Stimulated activated CD4-positive, alpha-beta T cell treated with anti-CD3 and anti-CD28 coated beads, Interleukin-4, amount 100 ng/mL, for 4 hours (primary cell): ENCODE results near the gene OR4K1.
"Not testable (repeated sequence)": the region's sequence is repeated elsewhere in the genome, so short reads cannot be mapped to it uniquely, and the experiment has no call there.

Experiments used
- DNase-seq, 2 experiments: peaks; one replicate each; pipeline ENCODE4 v3.0.0-alpha.2; 2020

OR4K1 gene, protein sequence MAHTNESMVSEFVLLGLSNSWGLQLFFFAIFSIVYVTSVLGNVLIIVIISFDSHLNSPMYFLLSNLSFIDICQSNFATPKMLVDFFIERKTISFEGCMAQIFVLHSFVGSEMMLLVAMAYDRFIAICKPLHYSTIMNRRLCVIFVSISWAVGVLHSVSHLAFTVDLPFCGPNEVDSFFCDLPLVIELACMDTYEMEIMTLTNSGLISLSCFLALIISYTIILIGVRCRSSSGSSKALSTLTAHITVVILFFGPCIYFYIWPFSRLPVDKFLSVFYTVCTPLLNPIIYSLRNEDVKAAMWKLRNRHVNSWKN

GRCh38 chr14:19930617-19931016 is at the start of gene OR4K1:
Gene OR4K1, plus strand, starts transcription at chr14:19930917. Its CDS starts 4,750 bp downstream, at chr14:19935667.
- no peak for DNase-seq

DNA sequence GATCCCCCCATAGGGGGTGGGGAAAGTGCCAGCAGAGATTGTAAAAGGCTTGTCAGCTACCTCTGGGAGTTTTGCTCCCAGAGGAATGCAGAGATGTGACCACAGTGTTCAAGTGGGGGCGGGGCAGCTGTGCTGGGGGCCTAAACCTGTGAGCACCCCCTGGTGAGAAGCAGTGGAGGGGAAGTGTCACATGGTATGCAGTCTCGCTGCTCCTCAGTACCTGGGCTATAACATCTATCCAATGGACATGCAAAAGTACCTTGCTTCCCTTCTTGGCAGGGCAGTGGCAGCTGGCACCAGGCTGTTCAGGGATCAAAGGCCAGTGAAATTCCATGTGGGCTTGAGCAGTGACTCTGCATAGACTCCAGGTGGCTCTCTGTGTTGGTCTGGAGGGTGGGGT is 35.4 kb upstream of the OR4K1 start:
- no peak for DNase-seq

DNA sequence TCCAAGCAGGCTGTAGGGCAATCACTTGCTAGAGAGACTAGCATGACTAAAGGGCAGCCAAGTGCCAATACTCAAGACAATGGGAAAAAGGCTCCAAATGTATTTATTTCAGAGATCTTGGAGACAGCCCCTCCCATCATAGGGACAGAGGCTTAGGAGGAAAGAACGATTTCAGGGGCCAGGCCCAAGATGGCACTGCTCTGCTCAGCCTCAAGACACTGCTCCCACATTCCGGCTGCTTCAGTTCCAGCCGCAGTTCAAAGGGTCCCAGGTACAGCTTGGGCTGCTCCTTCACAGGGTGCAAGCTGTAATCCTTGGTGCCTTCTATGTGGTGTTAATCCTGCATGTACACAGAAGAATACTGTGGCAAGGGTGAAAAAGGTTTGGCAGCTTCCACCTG is 29.7 kb upstream of the OR4K1 start:
- no peak for DNase-seq

DNA sequence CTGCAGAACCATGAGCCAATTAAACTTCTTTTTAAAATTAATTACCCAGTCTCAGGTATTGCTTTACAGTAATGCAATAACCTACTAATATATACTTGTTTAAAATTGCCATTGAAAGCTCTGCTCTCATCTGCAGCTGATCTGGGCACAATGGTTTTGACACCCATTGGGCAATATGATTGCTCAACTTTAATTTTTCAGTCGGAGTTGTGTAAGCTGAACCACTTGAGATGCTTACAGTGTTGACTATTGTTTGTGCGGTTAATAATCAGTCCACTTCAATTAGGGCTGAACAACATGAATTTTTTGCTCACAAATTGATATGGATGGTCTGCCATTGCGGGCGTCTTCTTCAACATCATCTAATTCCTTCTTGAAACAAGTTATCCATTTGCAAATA is 28.3 kb upstream of the OR4K1 start:
- DNase-seq: no peak

GRCh38 chr14:19906665-19907064 is 24.1 kb upstream of the OR4K1 start:
- no peak for DNase-seq

DNA sequence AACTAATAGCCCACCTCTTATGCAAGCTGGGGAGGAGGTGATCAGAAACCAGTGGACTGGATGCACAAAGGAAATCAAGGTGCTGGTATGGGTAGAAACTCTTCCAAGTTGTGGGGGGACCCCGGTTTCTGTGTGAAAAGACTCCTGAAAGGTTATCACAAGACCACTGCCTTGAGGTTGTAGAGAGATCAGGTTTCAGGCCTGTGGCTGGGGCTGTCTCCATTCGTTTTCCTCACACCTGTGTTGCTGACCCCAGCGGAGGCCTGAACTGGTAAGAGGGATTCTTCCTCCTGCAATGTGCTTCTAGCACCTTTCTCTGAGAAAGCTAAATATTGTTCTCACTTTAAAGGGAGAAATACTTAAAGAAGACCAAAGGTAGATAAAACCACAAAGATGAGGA is 19.6 kb upstream of the OR4K1 start:
- DNase-seq: no peak

- DNase-seq: no peak
Measured at GRCh38 chr14:19917243-19917642, 13.5 kb upstream of the OR4K1 start.

DNA sequence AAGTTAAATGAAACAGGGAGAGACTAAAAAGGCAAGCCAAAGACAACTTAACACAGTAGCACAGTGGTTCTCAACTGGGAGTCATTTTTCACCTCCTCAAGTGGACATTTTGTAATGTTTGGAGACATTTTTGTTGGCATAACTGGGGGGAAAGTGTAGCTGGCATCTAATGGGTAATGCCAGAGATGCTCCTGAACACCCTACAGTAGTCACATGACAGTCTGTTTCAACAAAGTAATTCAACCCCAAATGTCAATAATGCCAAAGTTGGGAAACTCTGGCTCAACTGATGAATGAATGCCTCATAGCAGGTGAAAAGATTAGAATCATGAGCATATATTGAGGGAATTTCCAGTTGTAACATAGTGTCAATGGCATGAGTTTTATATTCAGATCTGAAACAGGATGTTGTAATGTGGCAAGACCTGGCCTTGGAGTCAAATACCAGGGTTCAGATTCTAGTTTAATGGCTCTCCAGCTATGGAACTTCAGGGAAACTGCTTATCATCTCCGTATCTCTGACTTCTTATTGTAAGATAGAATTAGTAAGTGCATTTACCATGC is 12.7 kb upstream of the OR4K1 start:
- DNase-seq: no peak

- no peak for DNase-seq
Measured at GRCh38 chr14:19918553-19919264, 12.0 kb upstream of the OR4K1 start.

GRCh38 chr14:19920021-19920657 is 10.6 kb upstream of the OR4K1 start, which contains the start of gene OR4K5:
Gene OR4K5, plus strand, starts transcription at chr14:19920607. Its CDS starts 0 bp downstream, at chr14:19920607.
- DNase-seq: no peak

DNA sequence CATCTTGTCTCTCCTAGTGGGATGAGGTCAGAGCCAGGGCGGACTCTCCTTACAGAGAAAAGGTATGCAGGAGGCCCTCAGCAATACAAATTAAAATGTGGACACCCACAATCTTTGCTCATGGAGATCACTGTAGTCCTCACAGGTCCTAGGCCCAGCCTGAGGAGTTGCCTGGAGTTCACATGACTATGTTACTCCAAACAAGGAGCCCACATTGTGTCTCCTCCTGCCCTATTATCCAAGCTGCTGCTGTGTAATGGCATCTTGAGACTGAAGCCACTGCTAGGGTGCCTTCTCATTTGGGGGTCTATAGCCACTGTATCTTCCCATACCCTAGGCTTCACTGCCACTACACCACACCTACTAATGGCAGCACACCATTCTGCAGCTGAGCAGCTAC is 11.0 kb downstream of the OR4K1 start:
- DNase-seq: no peak

DNA sequence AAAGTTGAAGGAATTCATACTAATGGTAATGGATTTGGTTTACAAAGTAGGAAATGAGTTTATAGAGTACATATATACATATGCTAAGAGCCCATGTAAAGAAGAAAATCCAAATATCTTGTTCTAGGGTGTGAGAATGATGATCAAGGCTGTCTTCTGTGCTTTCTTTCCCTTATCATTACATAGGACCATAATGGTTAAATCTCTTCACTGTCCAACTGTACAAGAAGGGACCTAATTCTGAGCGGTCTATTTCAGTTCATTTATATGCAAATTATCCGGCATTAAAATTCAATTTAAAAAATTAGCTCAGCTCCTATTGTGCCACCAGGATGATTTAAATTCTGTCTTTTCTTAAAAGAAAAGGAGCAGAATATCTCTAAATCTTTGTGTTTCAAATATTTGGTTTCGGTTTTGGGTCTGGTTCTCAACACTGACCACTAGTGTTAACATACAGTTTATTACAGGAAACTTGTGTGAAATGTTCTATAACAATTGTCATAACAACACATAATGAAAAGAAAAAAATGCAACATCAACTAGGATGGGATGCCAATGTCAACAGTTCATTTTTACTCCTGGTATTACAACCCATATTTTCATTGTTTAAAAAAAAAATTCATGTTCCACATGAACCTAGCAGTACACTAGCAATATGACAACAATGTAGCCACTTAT is 16.8 kb downstream of the OR4K1 start:
- DNase-seq: no peak

DNA sequence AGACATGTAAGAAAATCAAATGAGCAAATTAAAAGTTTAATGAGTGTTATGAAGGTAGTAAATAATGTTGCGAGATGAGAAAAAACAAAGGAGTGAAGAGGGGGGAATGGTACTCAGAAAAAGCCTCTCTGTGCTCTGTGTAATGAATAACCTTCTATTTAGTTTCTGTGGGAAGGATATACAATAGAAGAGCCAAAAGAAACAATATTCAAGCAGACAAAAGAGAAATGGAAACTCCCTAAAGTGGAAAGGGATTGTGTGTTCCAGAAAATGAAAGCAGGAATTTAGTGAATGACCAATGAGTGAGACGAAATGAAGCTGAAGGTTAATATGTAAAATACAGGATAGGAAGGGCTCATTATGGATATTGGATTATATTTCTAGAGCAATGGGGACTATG is 18.5 kb downstream of the OR4K1 start:
- DNase-seq: no peak

GRCh38 chr14:19969735-19970134 is 39.0 kb downstream of the OR4K1 start:
- DNase-seq: not testable (repeated sequence)

GRCh38 chr14:19974844-19975243 is 44.1 kb downstream of the OR4K1 start:
- no peak for DNase-seq

DNA sequence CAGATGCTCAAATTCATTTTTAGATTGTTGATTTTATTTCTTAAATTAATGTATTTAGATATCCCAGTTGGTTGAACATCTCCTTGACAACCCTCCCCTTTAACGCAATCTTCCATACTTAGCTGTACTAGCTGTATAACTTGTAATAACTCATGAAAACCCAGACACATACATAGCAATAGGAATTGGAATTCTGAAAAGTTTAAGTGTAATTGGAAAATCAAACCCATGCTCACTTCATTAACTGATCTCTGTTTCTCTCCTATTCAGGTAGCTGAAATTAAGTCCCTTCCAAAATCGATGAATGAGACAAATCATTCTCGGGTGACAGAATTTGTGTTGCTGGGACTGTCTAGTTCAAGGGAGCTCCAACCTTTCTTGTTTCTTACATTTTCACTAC is 44.6 kb downstream of the OR4K1 start, which contains the start of gene OR4K15:
Gene OR4K15 (plus strand): TSS at position 301 of the 400 bp plus-strand sequence. CDS start 0 bp downstream, at position 301.
- no peak for DNase-seq
